ENCODE results near the gene SACS. TPM values are rescaled to one million over a fixed set of nuclear protein-coding genes. Genes with fewer than 3 reads are reported as not detected.

Gene SACS
- total and polyA plus RNA-seq, 2 of the 4 experiments (the other 2 are of a cell fraction): 14.7 to 121 TPM

- Histone ChIP-seq H3K9me1 (ENCODE audit: insufficient read depth, low read length) (no peaks in the 10 kb centered on the region; the same call in 1 of the 2 replicates), H4K5ac (ENCODE audit: low read depth, low read length) (no peak overlapping the region), H2BK20ac (ENCODE audit: low read depth, low read length) (no peak overlapping the region), H3K27me3 (ENCODE audit: control insufficient read depth, insufficient read depth, low read length) (no peaks in the 10 kb centered on the region), H3K4ac (ENCODE audit: low read depth, low read length) (no peak overlapping the region), H4K91ac (ENCODE audit: insufficient read depth, low read depth, low read length) (no peak overlapping the region), H3K36me3 (ENCODE audit: control insufficient read depth, insufficient read depth, low read length) (no peaks in the 10 kb centered on the region), H3K79me1 (ENCODE audit: low read depth in 1 of 2, low read length in 2 of 2) (no peaks in the 10 kb centered on the region), H3K27ac (ENCODE audit: insufficient read depth, low read length) (no peak overlapping the region), H2BK5ac (ENCODE audit: low read depth, low read length, poor library complexity, severe bottlenecking) (no peak overlapping the region), H2AK5ac (ENCODE audit: low read depth, low read length) (no peak overlapping the region), H3K14ac (replicated peaks; ENCODE audit: low read depth, low read length) (no peak overlapping the region), H3K4me1 (ENCODE audit: control insufficient read depth, insufficient read depth, low read length) (peaks cover 5% of the 10 kb centered on the region), H3K9ac (ENCODE audit: low read depth, low read length) (no peak overlapping the region), H3K4me3 (ENCODE audit: insufficient read depth, low read depth, low read length) (no peak overlapping the region), H3K4me2 (ENCODE audit: low read depth, low read length) (no peak overlapping the region), H2AK9ac (replicated peaks; ENCODE audit: low read depth, low read length, poor library complexity) (no peak overlapping the region), H3K9me3 (ENCODE audit: control insufficient read depth, insufficient read depth, low read length) (no peaks in the 10 kb centered on the region), H4K20me1 (ENCODE audit: insufficient read depth, low read length) (no peaks in the 10 kb centered on the region), H3K18ac (ENCODE audit: low read depth, low read length) (no peak overlapping the region), H2BK120ac (ENCODE audit: low read depth, low read length) (no peak overlapping the region), H4K8ac (ENCODE audit: low read depth in 2 of 2, low read length in 2 of 2) (no peak overlapping the region), H2AFZ (replicated peaks; ENCODE audit: low read length, poor library complexity) (no peak overlapping the region), H2BK15ac (ENCODE audit: low read depth, low read length) (no peak overlapping the region), H3K23ac (ENCODE audit: low read depth, low read length) (no peak overlapping the region), H3K56ac (ENCODE audit: extremely low read depth, insufficient read depth, low read length) (no peak overlapping the region)
- TF ChIP-seq CHD1 (IDR thresholded peaks at IDR 0.05; ENCODE audit: low read depth, low read length): no peak
- TF ChIP-seq NFE2L2 (IDR thresholded peaks at IDR 0.05; ENCODE audit: low read depth, low read length): no peak
- no peak for TF ChIP-seq POLR2A (IDR thresholded peaks at IDR 0.05; ENCODE audit: low read depth, low read length)
- no peak for TF ChIP-seq CEBPB (IDR thresholded peaks at IDR 0.05; ENCODE audit: low read depth, low read length)
- no peak for TF ChIP-seq FOS (IDR thresholded peaks at IDR 0.05; ENCODE audit: low read depth, low read length)
- no peak for TF ChIP-seq BHLHE40 (IDR thresholded peaks at IDR 0.05; ENCODE audit: low read depth, low read length)
- TF ChIP-seq SMC3 (IDR thresholded peaks at IDR 0.05; ENCODE audit: low read depth, low read length): no peak
- no peak for TF ChIP-seq RAD21 (IDR thresholded peaks at IDR 0.05; ENCODE audit: low read length)
- TF ChIP-seq RFX5 (IDR thresholded peaks at IDR 0.05; ENCODE audit: low read depth, low read length): no peak
- no peak for TF ChIP-seq MAZ (IDR thresholded peaks at IDR 0.05; ENCODE audit: borderline replicate concordance, low read depth, low read length)
- TF ChIP-seq RCOR1 (IDR thresholded peaks at IDR 0.05; ENCODE audit: insufficient replicate concordance, low read length): no peak
- no peak for TF ChIP-seq MXI1 (IDR thresholded peaks at IDR 0.05; ENCODE audit: borderline replicate concordance, low read depth, low read length)
- TF ChIP-seq, protein P1, sequence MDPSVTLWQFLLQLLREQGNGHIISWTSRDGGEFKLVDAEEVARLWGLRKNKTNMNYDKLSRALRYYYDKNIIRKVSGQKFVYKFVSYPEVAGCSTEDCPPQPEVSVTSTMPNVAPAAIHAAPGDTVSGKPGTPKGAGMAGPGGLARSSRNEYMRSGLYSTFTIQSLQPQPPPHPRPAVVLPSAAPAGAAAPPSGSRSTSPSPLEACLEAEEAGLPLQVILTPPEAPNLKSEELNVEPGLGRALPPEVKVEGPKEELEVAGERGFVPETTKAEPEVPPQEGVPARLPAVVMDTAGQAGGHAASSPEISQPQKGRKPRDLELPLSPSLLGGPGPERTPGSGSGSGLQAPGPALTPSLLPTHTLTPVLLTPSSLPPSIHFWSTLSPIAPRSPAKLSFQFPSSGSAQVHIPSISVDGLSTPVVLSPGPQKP (IDR thresholded peaks at IDR 0.05; ENCODE audit: borderline replicate concordance, low read depth, low read length): no peak
- no peak for TF ChIP-seq USF2 (IDR thresholded peaks at IDR 0.05; ENCODE audit: low read depth, low read length)
- no peak for TF ChIP-seq MAFK (IDR thresholded peaks at IDR 0.05; ENCODE audit: low read depth, low read length)
- TF ChIP-seq, protein P2, sequence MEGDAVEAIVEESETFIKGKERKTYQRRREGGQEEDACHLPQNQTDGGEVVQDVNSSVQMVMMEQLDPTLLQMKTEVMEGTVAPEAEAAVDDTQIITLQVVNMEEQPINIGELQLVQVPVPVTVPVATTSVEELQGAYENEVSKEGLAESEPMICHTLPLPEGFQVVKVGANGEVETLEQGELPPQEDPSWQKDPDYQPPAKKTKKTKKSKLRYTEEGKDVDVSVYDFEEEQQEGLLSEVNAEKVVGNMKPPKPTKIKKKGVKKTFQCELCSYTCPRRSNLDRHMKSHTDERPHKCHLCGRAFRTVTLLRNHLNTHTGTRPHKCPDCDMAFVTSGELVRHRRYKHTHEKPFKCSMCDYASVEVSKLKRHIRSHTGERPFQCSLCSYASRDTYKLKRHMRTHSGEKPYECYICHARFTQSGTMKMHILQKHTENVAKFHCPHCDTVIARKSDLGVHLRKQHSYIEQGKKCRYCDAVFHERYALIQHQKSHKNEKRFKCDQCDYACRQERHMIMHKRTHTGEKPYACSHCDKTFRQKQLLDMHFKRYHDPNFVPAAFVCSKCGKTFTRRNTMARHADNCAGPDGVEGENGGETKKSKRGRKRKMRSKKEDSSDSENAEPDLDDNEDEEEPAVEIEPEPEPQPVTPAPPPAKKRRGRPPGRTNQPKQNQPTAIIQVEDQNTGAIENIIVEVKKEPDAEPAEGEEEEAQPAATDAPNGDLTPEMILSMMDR (conservative IDR thresholded peaks at IDR 0.05; ENCODE audit: low read depth, low read length): no peak
- DNase-seq (no peak), ATAC-seq (ENCODE audit: low read depth) (no peak)
- WGBS, 2 experiments (ENCODE audit: extremely low coverage in 2 of 2, insufficient read length in 1 of 2): no CpG with 5 or more reads among the region's 5 CpGs
- ChIA-PET CTCF (no interaction called here), POLR2A (ENCODE audit: unreplicated experiment) (interaction anchor here (0.5 kb wide), 1 partner anchor 164 kb away, joined by 5 read pairs; no protein-coding TSS in a partner anchor)
- BruUV-seq (replicated peaks): no TSS peak
- dilution Hi-C loops (cut with HindIII; ENCODE audit: low sequenced_read_pairs, unreplicated experiment): no loop called here
- intact Hi-C loops (cut with micrococcal nuclease): no loop called here
- in situ Hi-C loops (cut with MboI; ENCODE audit: low sequenced_read_pairs): no loop called here
Measured at GRCh38 chr13:23460921-23461320, 27.4 kb upstream of the SACS start.

Measured in IMR-90 (cell line).